ENCODE data around the gene CHN1.
A peak's percentile ranks its signal among the peaks of the same experiment; 100 is the strongest.

CHN1 gene

GRCh38 chr2:174985614-174986013 lies 19.6 kb downstream of the CHN1 start:
- no peaks in the 10 kb centered on the region for H4K20me1 ChIP-seq (ENCODE audit: insufficient read depth)
- H3K79me2 ChIP-seq (ENCODE audit: insufficient read depth, low read depth): no peaks in the 10 kb centered on the region
- H3K4me2 ChIP-seq: no peak overlapping the region
- no peaks in the 10 kb centered on the region for H3K4me1 ChIP-seq (ENCODE audit: low read depth, poor library complexity, severe bottlenecking)
- H3K36me3 ChIP-seq (ENCODE audit: insufficient read depth): no peaks in the 10 kb centered on the region
- no peak overlapping the region for H3K9ac ChIP-seq
- no peak overlapping the region for H2AFZ ChIP-seq (ENCODE audit: low read depth)
- no peak overlapping the region for H3K27ac ChIP-seq
- peak; percentile 57 for TF ChIP-seq CTCF (conservative IDR thresholded peaks at IDR 0.05; ENCODE audit: low read depth, low read length)
- H3K27me3 ChIP-seq (ENCODE audit: insufficient read depth, low read depth): no peaks in the 10 kb centered on the region
- no peak overlapping the region for H3K4me3 ChIP-seq (IDR thresholded peaks at IDR 0.05; ENCODE audit: insufficient read depth, low read depth, low read length)

- Histone ChIP-seq H3K79me2 (ENCODE audit: insufficient read depth, low read depth) (no peaks in the 10 kb centered on the region), H3K36me3 (ENCODE audit: insufficient read depth) (no peaks in the 10 kb centered on the region), H3K4me3 (IDR thresholded peaks at IDR 0.05; ENCODE audit: insufficient read depth, low read depth, low read length) (no peak overlapping the region), H4K20me1 (ENCODE audit: insufficient read depth) (no peaks in the 10 kb centered on the region), H3K27me3 (ENCODE audit: insufficient read depth, low read depth) (no peaks in the 10 kb centered on the region), H3K4me1 (ENCODE audit: low read depth, poor library complexity, severe bottlenecking) (no peaks in the 10 kb centered on the region), H2AFZ (ENCODE audit: low read depth) (no peak overlapping the region), H3K9ac (no peak overlapping the region), H3K27ac (no peak overlapping the region), H3K4me2 (no peak overlapping the region)
- TF ChIP-seq CTCF (conservative IDR thresholded peaks at IDR 0.05; ENCODE audit: low read depth, low read length): no peak
Observed at GRCh38 chr2:174984561-174984960, 20.6 kb downstream of the CHN1 start.

- Histone ChIP-seq H3K4me3 (IDR thresholded peaks at IDR 0.05; ENCODE audit: insufficient read depth, low read depth, low read length) (no peak overlapping the region), H3K79me2 (ENCODE audit: insufficient read depth, low read depth) (no peaks in the 10 kb centered on the region), H3K27me3 (ENCODE audit: insufficient read depth, low read depth) (no peaks in the 10 kb centered on the region), H4K20me1 (ENCODE audit: insufficient read depth) (no peaks in the 10 kb centered on the region), H3K9ac (no peak overlapping the region), H3K36me3 (ENCODE audit: insufficient read depth) (no peaks in the 10 kb centered on the region), H3K4me1 (ENCODE audit: low read depth, poor library complexity, severe bottlenecking) (no peaks in the 10 kb centered on the region), H3K4me2 (no peak overlapping the region), H3K27ac (no peak overlapping the region), H2AFZ (ENCODE audit: low read depth) (no peak overlapping the region)
- no peak for TF ChIP-seq CTCF (conservative IDR thresholded peaks at IDR 0.05; ENCODE audit: low read depth, low read length)
Observed at GRCh38 chr2:174981331-174981730, 23.9 kb downstream of the CHN1 start.

- H3K36me3 ChIP-seq (ENCODE audit: insufficient read depth): no peaks in the 10 kb centered on the region
- H3K79me2 ChIP-seq (ENCODE audit: insufficient read depth, low read depth): no peaks in the 10 kb centered on the region
- no peaks in the 10 kb centered on the region for H3K4me1 ChIP-seq (ENCODE audit: low read depth, poor library complexity, severe bottlenecking)
- no peak overlapping the region for H3K27ac ChIP-seq
- H3K9ac ChIP-seq: no peak overlapping the region
- H2AFZ ChIP-seq (ENCODE audit: low read depth): no peak overlapping the region
- H3K4me2 ChIP-seq: no peak overlapping the region
- H3K27me3 ChIP-seq (ENCODE audit: insufficient read depth, low read depth): no peaks in the 10 kb centered on the region
- no peak overlapping the region for H3K4me3 ChIP-seq (IDR thresholded peaks at IDR 0.05; ENCODE audit: insufficient read depth, low read depth, low read length)
- no peak for TF ChIP-seq CTCF (conservative IDR thresholded peaks at IDR 0.05; ENCODE audit: low read depth, low read length)
- no peaks in the 10 kb centered on the region for H4K20me1 ChIP-seq (ENCODE audit: insufficient read depth)
Observed at GRCh38 chr2:174979996-174980395, 25.2 kb downstream of the CHN1 start.

GRCh38 chr2:174977364-174977763 lies 27.8 kb downstream of the CHN1 start:
- no peak overlapping the region for H3K4me2 ChIP-seq
- no peak overlapping the region for H3K9ac ChIP-seq
- no peak for TF ChIP-seq CTCF (conservative IDR thresholded peaks at IDR 0.05; ENCODE audit: low read depth, low read length)
- H3K4me1 ChIP-seq (ENCODE audit: low read depth, poor library complexity, severe bottlenecking): no peaks in the 10 kb centered on the region
- H3K4me3 ChIP-seq (IDR thresholded peaks at IDR 0.05; ENCODE audit: insufficient read depth, low read depth, low read length): no peak overlapping the region
- no peaks in the 10 kb centered on the region for H3K27me3 ChIP-seq (ENCODE audit: insufficient read depth, low read depth)
- H2AFZ ChIP-seq (ENCODE audit: low read depth): no peak overlapping the region
- H4K20me1 ChIP-seq (ENCODE audit: insufficient read depth): no peaks in the 10 kb centered on the region
- H3K36me3 ChIP-seq (ENCODE audit: insufficient read depth): no peaks in the 10 kb centered on the region
- no peaks in the 10 kb centered on the region for H3K79me2 ChIP-seq (ENCODE audit: insufficient read depth, low read depth)
- no peak overlapping the region for H3K27ac ChIP-seq

All from KMS-11 (cell line).